ENCODE results near the gene RAD51D.

RAD51D gene

GRCh38 chr17:35104844-35105450 is 14.7 kb downstream of the RAD51D start:
- DNase-seq (ENCODE audit: low read depth): no peak
- H3K4me3 ChIP-seq (ENCODE audit: low read length): no peak overlapping the region
- no peak for TF ChIP-seq CTCF (conservative IDR thresholded peaks at IDR 0.05; ENCODE audit: low read depth, low read length)

GRCh38 chr17:35103271-35103670 is 16.4 kb downstream of the RAD51D start:
- no peak for DNase-seq (ENCODE audit: low read depth)

GRCh38 chr17:35101725-35102124 is 17.9 kb downstream of the RAD51D start:
- DNase-seq (ENCODE audit: low read depth): no peak
- no peak overlapping the region for H3K4me3 ChIP-seq (ENCODE audit: low read length)
- no peak for TF ChIP-seq CTCF (conservative IDR thresholded peaks at IDR 0.05; ENCODE audit: low read depth, low read length)

More at GRCh38 chr17:35103271-35103670, 16.4 kb downstream of the RAD51D start:
- TF ChIP-seq CTCF (conservative IDR thresholded peaks at IDR 0.05; ENCODE audit: low read depth, low read length): no peak
- no peak overlapping the region for H3K4me3 ChIP-seq (ENCODE audit: low read length)

- H3K4me3 ChIP-seq (ENCODE audit: low read length): no peak overlapping the region
- DNase-seq (ENCODE audit: low read depth): no peak
- no peak for TF ChIP-seq CTCF (conservative IDR thresholded peaks at IDR 0.05; ENCODE audit: low read depth, low read length)
These were observed 18.6 kb downstream of the RAD51D start for GRCh38 chr17:35101036-35101435.

- H3K4me3 ChIP-seq (ENCODE audit: low read length): no peak overlapping the region
- no peak for TF ChIP-seq CTCF (conservative IDR thresholded peaks at IDR 0.05; ENCODE audit: low read depth, low read length)
- no peak for DNase-seq (ENCODE audit: low read depth)
These were observed 19.8 kb downstream of the RAD51D start for GRCh38 chr17:35099908-35100307.

GRCh38 chr17:35097776-35098175 is 21.9 kb downstream of the RAD51D start:
- DNase-seq (ENCODE audit: low read depth): no peak
- no peak for TF ChIP-seq CTCF (conservative IDR thresholded peaks at IDR 0.05; ENCODE audit: low read depth, low read length)
- no peak overlapping the region for H3K4me3 ChIP-seq (ENCODE audit: low read length)

- H3K4me3 ChIP-seq (ENCODE audit: low read length): no peak overlapping the region
- no peak for TF ChIP-seq CTCF (conservative IDR thresholded peaks at IDR 0.05; ENCODE audit: low read depth, low read length)
- DNase-seq (ENCODE audit: low read depth): no peak
These were observed 23.9 kb downstream of the RAD51D start for GRCh38 chr17:35095741-35096140.
